NCI-H2227 treated with DMSO at 0.1 percent for 48 hours (cell line): Measurements from ENCODE around the gene ZNF48.
A peak's percentile ranks its signal among the peaks of the same experiment; 100 is the strongest.

Source experiments
- DNase-seq: peaks from one replicate; lab custom pipeline; 2025; lab: John Stamatoyannopoulos, UW

The ZNF48 gene

DNA sequence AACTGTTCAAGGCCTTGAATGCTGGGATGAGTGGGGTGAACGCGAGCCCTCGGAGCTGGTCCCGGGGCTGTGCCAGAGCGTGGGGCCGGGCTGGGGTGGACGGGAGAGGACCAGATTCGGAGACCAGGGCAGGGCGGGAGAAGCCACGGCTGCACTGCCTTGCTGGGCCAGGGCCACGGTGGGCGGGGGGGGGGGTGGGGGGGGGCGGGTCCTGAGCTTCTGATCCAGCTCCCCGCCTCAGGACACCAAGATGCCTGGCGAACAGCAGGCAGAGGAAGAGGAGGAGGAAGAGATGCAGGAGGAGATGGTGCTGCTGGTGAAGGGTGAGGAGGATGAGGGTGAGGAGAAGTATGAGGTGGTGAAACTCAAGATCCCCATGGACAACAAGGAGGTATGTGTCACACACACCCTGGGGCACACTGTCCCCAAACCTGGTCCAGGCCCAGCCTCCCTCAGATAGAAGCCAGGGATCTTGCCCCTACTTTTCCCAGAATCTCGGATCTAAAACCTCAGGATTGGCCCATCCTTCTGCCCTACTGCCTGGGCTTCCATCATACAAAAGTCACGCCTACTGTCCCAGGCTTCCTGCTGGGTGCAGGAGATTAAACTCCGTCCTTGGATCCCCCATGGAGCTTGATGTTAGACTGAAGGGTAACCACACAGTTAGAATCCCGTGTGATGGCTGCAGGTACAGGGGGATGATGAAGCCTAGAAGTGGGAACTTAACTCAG lies 12.7 kb downstream of the ZNF48 start:
- DNase-seq: no peak

DNA sequence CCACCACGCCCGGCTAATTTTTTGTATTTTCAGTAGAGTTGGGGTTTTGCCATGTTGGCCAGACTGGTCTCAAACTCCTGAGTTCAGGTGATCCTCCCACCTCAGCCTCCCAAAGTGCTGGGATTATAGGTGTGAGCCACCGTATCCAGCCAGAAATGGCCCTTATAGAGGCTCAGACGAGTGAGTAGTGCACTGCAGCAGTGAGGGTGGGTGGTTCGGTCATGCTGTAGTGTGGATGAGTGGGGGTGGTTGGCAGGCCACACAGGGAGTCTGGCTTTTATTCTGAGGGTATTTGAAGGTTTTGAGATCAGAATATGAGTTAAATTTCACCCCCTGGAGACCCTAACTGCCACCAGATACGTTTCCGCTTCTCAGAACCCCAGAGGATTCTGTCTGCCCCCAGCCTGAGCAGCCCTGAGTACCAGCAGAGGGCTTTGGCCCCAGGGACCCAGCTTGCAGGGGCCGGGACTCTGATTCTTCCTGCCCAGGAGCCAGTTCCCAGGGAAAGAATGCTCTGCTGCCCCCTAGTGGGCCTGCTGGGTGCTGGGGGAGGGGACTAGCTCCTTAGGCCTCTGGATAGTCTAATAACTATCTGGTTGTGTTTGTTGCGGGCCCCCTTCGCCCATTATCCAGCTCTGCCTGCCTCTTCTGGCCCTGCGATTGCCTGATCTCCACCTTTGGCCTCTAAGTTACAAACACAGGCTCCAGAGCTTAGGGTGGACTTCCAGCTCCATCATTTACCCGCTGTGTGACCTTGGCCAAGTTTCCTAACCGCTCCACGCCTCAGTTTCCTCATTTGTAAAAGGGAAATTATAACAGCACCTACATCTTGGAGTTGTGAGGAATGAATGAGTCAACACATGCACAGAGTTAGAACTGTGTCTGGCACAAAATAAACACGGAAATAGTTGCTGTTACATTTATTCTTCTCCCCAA lies 14.2 kb downstream of the ZNF48 start:
- DNase-seq: peak; percentile 88

DNA sequence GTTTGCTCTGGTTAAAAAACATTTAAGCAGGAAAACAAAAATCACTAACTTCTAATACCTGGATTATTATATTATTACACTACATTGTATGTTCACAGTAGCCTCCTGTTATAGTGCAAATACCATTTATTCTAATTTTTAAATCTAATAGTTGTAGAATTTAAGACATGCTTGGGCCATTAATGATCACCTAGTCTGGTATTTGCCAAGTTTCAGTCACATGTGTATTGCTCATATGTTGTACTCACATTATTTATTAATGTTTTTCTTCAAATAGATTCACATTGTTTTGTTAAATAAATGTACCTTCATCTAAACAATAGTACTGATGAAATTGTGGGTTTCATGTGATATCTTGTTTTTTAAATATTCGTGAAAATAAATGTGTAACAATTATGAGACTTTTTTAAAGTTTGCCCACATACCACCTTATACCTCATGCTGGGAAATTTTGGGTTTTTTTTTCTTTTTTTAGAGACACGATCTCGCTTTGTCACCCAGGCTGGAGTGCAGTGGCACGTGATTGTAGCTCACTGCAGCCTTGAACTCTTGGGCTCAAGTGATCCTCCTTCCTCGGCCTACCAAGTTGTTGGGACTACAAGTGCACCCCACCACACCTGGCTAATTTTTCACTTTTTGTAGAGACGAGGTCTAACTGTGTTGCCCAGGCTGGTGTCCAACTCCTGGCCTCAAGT lies 18.0 kb downstream of the ZNF48 start:
- no peak for DNase-seq

DNA sequence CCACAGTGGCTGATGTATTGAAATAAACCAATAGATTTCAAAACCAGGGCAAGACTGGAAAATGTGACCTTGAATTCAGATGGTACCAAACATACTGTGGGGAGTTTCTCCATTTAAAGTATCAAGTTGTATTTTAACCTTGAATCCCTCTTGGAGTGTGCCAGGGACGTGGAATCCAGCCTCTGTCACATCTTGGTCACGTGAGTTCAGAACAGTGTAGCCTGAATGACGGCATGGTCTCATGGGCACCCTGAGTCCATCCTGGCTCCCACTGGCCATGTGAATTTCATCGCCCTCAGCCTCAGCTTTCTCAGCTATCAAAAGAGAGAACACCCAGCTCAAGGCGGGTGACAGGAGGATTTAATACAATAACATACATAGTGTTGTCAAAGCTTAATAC lies 18.9 kb downstream of the ZNF48 start:
- DNase-seq: no peak

DNA sequence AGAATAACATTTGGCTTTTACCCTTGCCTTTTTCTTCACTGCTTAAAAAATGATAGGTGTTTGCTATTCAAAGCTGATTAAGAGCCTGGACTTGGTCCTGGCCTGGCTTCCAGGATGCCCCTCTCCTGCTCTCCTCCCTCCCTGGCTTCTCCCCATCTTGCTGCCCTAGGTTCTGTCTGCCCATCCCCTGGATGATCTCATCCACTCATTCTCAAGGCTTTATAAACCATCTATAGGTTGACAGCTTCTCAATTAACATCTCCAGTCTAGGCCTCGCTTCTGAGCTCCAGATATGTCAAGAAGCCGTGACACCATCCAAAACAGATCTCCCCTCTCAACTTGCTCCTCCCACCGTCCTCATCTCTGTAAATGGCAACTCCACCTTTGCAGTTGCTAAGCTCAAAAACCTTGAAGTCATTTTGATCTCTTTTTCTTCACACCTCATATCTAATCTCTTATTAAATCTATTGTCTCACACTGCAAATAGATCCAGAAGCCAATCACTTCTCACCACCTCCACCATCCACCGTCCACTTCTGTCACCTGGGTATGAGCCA lies 20.9 kb downstream of the ZNF48 start:
- no peak for DNase-seq

DNA sequence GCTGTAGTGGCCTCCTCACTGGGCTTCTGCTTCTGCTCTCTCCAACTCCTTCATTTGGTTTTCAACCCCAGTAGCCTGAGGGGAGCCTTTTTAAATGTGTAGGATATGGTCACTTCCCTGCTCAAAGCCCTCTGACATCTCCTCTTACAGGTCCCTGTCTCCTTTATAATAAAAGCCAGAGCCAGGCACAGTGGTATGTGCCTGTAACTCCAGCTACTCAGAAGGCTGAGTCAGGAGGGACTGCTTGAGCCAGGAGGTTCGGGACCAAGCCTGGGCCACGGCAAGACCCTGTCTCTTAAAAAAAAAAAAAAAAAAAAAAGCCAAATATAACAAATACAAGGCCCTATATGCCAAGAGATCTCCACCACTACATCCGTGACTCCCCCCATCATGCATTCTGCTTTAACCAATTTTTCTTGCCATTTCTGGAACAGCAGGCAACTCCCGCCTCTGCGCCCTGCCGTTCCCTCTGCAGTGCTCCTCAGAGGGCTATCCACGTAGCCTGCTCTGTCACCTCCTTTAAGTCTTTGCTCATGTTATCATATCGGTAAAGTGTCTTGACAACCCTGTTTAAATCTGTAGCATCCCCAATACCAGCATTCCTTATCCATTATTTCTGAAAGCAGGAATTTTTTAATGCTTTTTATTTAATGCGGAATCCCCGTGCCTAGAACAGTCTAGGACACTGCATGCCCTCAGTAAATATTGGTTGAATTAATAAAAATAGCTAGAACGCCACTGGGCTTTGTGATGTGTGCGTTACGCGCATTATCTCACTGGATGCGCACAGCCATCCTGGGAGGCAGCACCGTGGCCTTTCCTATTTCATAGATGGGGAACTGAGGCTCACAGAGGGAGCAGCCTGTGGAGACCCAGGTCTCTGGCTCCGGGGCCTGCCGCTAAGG lies 21.7 kb downstream of the ZNF48 start:
- DNase-seq: no peak

DNA sequence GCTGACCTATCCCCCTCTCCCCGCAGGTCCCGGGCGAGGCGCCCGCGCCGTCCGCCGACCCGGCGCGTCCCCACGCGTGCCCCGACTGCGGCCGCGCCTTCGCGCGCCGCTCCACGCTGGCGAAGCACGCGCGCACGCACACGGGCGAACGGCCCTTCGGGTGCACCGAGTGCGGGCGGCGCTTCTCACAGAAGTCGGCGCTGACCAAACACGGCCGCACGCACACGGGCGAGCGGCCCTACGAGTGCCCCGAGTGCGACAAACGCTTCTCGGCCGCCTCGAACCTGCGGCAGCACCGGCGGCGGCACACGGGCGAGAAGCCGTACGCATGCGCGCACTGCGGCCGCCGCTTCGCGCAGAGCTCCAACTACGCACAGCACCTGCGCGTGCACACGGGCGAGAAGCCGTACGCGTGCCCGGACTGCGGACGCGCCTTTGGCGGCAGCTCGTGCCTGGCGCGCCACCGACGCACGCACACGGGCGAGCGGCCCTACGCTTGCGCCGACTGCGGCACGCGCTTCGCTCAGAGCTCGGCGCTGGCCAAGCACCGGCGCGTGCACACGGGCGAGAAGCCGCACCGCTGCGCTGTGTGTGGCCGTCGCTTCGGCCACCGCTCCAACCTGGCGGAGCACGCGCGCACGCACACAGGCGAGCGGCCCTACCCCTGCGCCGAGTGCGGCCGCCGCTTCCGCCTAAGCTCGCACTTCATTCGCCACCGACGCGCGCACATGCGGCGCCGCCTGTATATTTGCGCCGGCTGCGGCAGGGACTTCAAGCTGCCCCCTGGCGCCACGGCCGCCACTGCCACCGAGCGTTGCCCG lies 22.5 kb downstream of the ZNF48 start:
- DNase-seq: peak; percentile 94

DNA sequence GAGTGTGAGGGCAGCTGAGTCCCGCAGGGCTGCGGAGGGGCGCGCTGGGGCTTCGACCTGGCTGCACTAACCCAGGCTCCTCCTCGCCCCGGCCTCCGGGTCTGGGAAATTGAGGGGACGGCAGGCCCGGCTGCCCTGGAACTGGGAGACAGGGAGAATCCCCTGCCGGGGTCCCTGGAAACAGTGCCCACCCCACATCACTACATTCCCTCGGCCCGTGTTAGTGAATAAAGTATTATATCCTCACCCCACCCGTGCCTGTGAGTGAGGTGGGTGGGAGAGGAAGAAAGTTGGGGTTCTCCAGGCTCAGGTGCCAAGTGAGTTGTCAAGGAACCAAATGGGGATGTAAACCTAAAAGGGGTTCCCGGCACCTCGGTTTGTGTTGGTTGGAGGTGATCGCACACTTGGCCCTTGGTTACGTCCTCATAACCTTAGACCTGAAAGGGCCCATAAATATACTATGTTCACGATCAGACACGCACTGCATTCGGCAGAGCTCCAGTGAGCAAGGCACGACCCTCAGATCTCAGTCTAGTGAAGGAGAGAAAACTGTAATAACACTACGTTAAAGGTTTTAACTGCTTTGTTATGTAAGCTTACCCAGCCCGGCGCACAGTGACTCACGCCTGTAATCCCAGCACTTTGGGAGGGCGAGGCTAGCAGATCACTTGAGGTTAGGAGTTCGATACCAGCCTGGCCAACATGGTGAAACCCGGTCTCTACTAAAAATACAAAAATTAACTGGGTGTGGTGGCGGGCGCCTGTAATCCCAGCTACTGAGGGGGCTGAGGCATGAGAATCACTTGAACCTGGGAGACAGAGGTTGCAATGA lies 23.3 kb downstream of the ZNF48 start:
- no peak for DNase-seq

DNA sequence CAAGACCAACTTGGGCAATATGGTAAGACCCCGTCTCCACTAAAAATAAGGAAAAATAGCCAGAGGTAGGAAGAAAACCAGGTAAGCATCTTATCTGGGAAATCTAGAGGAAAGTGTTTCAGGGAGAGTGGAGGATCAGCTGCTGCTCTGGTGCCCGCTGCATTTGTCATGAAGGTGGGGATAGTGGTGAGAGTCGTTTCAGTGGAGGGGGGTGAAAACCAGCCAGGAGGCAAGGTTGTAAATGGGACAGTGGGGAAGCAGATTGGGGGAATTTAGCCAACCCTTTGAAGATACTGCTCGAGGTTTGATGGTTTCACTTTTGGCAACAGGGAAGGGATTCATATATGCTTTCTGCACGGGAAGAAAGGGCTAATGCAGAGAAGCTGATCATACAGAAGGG lies 25.8 kb downstream of the ZNF48 start:
- no peak for DNase-seq

DNA sequence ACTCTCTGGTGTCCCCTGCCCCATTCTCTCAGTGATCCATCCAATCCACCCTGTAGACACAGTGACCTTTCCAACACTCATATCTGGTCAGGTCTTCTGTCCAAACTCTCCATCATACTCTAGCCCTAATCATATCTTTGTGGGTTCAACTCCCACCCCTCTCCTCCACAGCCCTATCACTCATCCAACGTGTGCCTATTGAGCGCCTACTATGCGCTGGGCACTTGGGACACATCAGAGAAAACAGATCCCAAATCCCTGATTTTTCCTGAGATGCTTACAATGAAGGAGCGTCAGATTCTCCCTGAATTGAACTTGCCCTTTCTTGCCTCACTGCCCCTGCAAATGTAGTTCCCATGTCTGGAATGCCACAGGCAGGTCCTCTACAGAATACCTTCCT lies 32.8 kb downstream of the ZNF48 start:
- DNase-seq: no peak

DNA sequence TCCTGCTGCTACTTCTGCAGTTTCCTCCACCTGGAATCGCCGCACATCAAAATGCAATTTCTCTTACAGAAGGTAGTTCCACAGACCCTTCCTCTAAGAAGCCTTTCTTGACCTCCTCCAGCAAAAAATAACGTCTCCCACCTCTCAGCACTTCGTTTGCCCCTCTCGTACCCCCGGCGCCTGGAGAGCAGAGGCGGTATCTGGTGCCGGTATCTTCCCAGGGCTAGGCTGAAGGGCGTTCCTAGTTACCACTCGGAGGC lies 34.1 kb downstream of the ZNF48 start:
- no peak for DNase-seq

DNA sequence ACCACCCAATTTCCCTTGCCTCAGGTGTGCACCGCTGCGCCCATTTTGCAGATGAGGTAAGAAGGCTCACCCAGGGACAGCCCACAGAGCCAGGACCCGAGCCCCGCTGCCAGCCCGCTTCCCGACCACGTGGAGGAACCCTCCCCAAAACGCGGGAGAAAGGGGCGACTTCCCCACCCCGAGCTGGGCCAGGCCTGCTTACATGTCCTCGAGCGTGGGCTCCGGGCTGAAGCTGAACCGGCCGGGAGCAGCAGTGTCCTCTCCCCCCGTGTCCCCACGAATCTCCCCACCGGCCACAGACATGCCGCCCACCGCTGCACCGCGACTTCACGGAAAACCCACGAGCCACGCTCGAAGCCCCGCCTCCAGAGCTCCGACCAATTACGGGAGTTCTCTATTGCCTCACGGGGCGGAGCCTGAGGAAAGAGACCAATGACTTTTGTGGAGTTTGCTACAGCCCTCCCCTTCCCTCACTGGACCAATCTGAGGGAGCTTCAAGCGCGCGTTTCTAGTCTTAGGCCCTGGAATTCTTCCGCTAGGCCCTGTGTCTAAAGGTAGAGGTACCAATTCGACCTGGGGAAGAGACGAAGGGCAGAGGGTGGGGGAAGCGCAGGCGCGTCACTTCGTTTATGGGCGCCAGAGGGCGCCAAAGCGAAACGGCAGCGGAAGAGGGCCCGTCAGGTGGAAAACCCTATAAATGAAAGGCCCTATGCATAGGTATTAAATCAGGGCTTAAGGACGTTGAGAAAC lies 34.6 kb downstream of the ZNF48 start, which contains the start of gene DCTPP1:
Gene DCTPP1 (minus strand): TSS at position 353 of the 750 bp plus-strand sequence. CDS start 50 bp downstream, at position 303.
- peak; percentile 99 for DNase-seq

DNA sequence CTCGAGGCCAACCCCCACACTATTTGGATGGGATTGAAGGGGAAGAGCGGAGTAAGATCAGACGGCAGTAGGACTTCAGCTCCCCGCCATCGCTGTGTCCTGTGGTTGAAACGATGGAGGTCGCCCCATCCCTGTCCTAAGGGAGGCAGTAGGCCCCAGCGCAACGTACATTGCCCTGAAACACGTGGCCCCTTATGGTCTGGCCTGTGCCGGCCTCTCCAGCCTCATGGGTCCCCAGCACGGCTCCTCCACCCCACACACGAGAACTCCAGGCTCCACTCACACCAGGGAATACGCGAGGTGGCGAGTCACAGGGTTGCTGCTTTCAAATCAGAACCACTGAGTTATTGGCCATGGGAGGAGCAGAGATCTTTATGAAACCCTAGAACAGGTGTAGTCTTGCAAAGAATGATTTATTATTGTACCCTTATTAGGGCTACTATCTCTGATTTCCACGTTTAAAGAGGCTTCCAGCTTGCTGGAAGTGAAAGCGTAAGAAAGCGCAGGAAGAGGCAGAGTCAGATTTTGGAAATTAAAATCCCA lies 35.3 kb downstream of the ZNF48 start:
- no peak for DNase-seq

DNA sequence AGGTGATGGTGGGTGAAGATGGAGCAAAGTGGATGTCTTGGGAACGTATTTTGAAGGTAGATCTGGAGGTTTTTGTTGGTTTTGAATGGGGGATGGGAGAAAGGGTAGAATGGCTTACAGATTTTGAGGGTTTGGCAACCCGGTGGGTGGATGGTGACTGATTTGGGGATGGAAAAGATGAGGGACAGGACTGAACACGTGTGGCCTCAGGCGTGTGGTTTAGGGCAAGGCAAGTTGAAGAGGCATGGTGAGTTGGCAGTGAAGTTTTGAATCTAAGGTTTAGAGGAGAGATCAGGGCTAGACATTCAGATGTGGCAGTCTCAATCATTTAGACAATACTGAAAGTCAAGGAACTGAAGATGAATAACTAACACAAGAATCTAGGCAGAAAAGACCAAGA lies 39.6 kb downstream of the ZNF48 start:
- DNase-seq: no peak

DNA sequence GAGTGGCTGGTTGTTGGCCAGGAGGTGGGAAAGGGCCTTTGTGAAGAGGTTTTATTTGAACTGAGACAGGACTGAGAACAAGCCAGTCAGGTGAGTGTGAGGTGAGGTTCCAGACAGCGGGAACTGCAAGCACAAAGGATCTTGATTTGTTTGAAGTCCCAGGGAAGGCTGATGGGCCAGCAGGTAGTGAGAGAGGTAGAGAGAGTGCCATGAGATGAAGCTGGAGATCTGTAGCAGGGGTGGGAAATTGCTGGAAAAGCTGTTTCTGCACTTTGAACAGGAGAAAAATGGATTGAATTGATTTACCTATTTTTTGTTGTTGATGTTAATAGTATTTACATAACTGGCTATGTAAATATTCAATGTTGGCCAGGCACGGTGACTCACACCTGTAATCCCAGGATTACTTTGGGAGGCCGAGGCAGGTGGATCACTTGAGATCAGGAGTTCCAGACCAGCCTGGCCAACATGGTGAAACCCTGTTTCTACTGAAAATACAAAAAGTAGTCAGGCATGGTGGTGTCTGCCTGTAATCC lies 42.4 kb downstream of the ZNF48 start:
- DNase-seq: no peak

DNA sequence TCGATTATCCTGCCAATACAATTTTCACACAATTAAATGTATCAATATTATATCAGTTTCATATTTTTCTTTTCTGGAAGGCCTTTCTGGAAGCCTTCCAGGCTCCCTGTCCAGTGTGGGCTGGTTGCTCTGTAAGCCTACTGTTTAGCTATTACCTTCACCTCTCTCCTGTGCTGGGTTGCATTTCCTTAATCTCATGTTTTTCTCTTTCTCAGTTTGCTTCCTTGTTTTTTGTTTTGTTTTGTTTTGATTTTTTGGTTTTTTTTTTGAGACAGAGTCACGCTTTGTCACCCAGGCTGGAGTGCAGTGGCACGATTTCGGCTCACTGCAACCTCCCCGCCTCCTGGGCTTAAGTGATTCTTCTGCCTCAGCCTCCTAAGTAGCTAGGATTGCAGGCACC lies 43.6 kb downstream of the ZNF48 start:
- DNase-seq: no peak

DNA sequence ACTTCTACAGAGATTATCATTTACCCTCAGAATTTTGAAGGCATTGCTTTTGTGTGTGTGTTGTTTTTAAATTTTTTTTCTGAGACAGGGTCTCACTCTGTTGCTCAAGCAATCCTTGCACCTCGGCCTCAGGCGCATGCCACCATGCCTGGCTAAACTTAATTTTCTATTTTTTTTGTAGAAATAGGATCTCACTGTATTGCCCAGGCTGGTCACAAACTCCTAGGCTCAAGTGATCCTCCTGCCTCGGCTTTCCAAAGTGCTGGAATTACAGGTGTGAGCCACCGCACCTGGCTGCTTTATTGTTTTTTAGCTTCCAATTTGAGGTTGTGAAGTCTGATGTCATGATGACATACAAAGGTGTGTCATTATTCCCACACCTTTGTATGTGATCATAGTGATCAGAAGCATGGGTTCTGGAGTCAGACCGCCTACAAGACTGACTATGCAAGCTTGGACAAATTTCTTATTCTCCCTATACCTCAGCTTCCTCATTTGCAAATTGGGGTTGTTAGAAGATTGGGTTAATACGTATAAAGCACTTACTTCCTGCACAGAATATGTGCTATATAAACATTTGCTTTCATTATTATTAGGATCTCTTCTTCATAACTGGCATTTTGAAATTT lies 44.6 kb downstream of the ZNF48 start:
- no peak for DNase-seq

DNA sequence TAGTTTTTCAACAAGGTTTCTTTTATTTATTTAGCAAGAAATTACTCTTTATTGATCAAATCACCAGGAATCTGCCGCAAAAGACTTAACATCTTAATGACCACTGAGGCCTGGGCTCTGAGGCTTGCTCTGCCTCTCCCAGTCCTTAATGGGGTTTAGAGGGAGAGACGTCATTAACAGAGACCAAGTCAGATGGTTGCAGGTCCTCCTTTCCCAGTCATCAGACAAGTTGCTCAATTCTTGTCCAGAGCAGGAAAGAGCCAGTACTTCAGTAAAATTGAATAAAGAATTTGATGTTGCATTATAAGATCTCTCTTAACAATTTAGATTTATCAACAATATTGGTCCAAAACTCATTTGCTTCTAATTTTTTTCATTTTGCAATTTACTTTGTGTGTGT lies 48.4 kb downstream of the ZNF48 start:
- no peak for DNase-seq
